OCI-LY1 (cell line): ENCODE measurements around the gene MYO1D.

Experiments
- EZH2 ChIP-seq: fragments of 200-600 bp; sonication (generic), shearing (Covaris generic); IDR thresholded peaks from 2 replicates; pipeline ENCODE4 v1.8.0; 2017; ENCODE audit warnings: borderline replicate concordance, mixed run types, mild to moderate bottlenecking, antibody characterized with exemption, low read length, moderate library complexity, mixed read lengths
- TF ChIP-seq, protein P1 (sequence below): fragments of 200-600 bp; sonication (generic), shearing (Covaris generic); IDR thresholded peaks from 2 replicates; pipeline ENCODE4 v1.5.1; 2017; ENCODE audit warnings: mild to moderate bottlenecking, antibody characterized with exemption, low read length, moderate library complexity, mixed read lengths

DNA sequence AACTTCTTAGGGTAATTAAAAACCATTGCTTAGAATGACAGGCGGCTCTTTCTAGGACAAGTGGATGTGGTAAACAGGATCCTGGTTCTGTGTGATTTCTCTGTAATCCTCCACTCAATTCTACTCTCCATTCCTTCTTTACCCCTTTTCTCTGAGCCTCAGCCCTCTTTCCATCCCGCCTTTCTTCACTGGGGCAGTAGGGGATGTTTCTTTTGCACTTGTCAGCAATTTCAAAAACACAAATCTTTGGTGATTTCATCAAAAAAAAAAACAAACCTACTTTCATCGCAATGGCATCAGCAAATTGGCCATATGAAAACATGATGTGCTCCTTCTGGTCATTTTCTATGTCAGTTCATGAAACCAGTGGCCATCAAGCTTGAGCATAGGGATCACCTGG is 285.5 kb downstream of the MYO1D start:
- TF ChIP-seq EZH2 = no peak
- TF ChIP-seq, protein P1, sequence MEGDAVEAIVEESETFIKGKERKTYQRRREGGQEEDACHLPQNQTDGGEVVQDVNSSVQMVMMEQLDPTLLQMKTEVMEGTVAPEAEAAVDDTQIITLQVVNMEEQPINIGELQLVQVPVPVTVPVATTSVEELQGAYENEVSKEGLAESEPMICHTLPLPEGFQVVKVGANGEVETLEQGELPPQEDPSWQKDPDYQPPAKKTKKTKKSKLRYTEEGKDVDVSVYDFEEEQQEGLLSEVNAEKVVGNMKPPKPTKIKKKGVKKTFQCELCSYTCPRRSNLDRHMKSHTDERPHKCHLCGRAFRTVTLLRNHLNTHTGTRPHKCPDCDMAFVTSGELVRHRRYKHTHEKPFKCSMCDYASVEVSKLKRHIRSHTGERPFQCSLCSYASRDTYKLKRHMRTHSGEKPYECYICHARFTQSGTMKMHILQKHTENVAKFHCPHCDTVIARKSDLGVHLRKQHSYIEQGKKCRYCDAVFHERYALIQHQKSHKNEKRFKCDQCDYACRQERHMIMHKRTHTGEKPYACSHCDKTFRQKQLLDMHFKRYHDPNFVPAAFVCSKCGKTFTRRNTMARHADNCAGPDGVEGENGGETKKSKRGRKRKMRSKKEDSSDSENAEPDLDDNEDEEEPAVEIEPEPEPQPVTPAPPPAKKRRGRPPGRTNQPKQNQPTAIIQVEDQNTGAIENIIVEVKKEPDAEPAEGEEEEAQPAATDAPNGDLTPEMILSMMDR = no peak
